Limb (tissue), 2 donors: Measurements from ENCODE around the gene FAM163B.

Experiments
- DNase-seq, 2 donors: peaks; one replicate each; pipeline ENCODE4 v3.0.0-alpha.2; 2016; ENCODE audit errors: extremely low spot score in 2 of 2

FAM163B gene

GRCh38 chr9:133609311-133610098 lies at the start of gene FAM163B:
FAM163B (minus strand) TSS chr9:133609389; CDS start chr9:133580223, 29,166 bp downstream.
- DNase-seq: peak; percentile 54 to 87

- no peak for DNase-seq
Measured at GRCh38 chr9:133657120-133657661, 48.0 kb upstream of the FAM163B start.

- DNase-seq: no peak
Measured at GRCh38 chr9:133656211-133657119, 47.3 kb upstream of the FAM163B start.

- no peak for DNase-seq
Measured at GRCh38 chr9:133655701-133656100, 46.5 kb upstream of the FAM163B start.

GRCh38 chr9:133654736-133655657 lies 45.8 kb upstream of the FAM163B start:
- no peak for DNase-seq

- no peak for DNase-seq
Measured at GRCh38 chr9:133653638-133654037, 44.4 kb upstream of the FAM163B start.

GRCh38 chr9:133650026-133650425 lies 40.8 kb upstream of the FAM163B start:
- DNase-seq: no peak

- no peak for DNase-seq
Measured at GRCh38 chr9:133649194-133649593, 40.0 kb upstream of the FAM163B start.

- no peak for DNase-seq
Measured at GRCh38 chr9:133647765-133648469, 38.7 kb upstream of the FAM163B start.

GRCh38 chr9:133647148-133647547 lies 38.0 kb upstream of the FAM163B start:
- DNase-seq: no peak

GRCh38 chr9:133645021-133645765 lies 36.0 kb upstream of the FAM163B start:
- DNase-seq: no peak

- no peak for DNase-seq
Measured at GRCh38 chr9:133643978-133644760, 35.0 kb upstream of the FAM163B start.

GRCh38 chr9:133643362-133643755 lies 34.2 kb upstream of the FAM163B start:
- no peak for DNase-seq

GRCh38 chr9:133642708-133643361 lies 33.6 kb upstream of the FAM163B start:
- DNase-seq: no peak

- DNase-seq: no peak
Measured at GRCh38 chr9:133641861-133642595, 32.8 kb upstream of the FAM163B start.

GRCh38 chr9:133641396-133641655 lies 32.1 kb upstream of the FAM163B start:
- no peak for DNase-seq

- no peak for DNase-seq
Measured at GRCh38 chr9:133640580-133641395, 31.6 kb upstream of the FAM163B start.
